Glutamatergic neuron (in vitro differentiated cells): ENCODE data around the gene HHIP. TPM values are rescaled to one million over a fixed set of nuclear protein-coding genes. Genes with fewer than 3 reads are reported as not detected.

Experiments used
- DNase-seq: peaks from one replicate; pipeline ENCODE4 v3.0.0; 2022
- H3K27ac Mint-ChIP-seq: one replicate; pipeline ENCODE4 v1.8.0; 2020; ENCODE audit warnings: mild to moderate bottlenecking, mixed read lengths, inconsistent platforms; ENCODE audit not compliant: unreplicated experiment
- H3K27me3 Mint-ChIP-seq: one replicate; pipeline ENCODE4 v1.8.0; 2020; ENCODE audit warnings: mild to moderate bottlenecking, moderate library complexity, mixed read lengths, inconsistent platforms; ENCODE audit not compliant: unreplicated experiment
- H3K36me3 Mint-ChIP-seq: one replicate; pipeline ENCODE4 v1.8.0; 2020; ENCODE audit warnings: mild to moderate bottlenecking, mixed read lengths, inconsistent platforms; ENCODE audit not compliant: unreplicated experiment
- H3K4me1 Mint-ChIP-seq: one replicate; pipeline ENCODE4 v1.8.0; 2020; ENCODE audit warnings: mild to moderate bottlenecking, low read depth, mixed read lengths, inconsistent platforms; ENCODE audit not compliant: unreplicated experiment
- H3K4me3 Mint-ChIP-seq: one replicate; pipeline ENCODE4 v1.8.0; 2020; ENCODE audit warnings: mild to moderate bottlenecking, mixed read lengths, inconsistent platforms; ENCODE audit not compliant: unreplicated experiment
- H3K9me3 Mint-ChIP-seq: one replicate; pipeline ENCODE4 v1.8.0; 2020; ENCODE audit warnings: mild to moderate bottlenecking, moderate library complexity, mixed read lengths, inconsistent platforms; ENCODE audit not compliant: unreplicated experiment
- long read RNA-seq: library from polyadenylated mRNA; unstranded; transcript quantifications from one replicate; pipeline ENCODE4 v2.0.0, GENCODE V29; 2020; ENCODE audit not compliant: unreplicated experiment
- total RNA-seq: library from RNA; stranded (reverse); fragmentation: NEBNext Ultra II Directional; extraction: Animal tissue kit (Norgen Biotek cat#: 25700); gene quantifications from one replicate; pipeline ENCODE4 v1.2.1, GENCODE V29; 2021; ENCODE audit not compliant: unreplicated experiment
- TF ChIP-seq, protein P1 (sequence below): fragments of 200-600 bp; sonication (generic); IDR thresholded peaks from one replicate; pipeline ENCODE4 v1.5.0; 2021; ENCODE audit not compliant: partially characterized antibody, unreplicated experiment

The HHIP gene, protein sequence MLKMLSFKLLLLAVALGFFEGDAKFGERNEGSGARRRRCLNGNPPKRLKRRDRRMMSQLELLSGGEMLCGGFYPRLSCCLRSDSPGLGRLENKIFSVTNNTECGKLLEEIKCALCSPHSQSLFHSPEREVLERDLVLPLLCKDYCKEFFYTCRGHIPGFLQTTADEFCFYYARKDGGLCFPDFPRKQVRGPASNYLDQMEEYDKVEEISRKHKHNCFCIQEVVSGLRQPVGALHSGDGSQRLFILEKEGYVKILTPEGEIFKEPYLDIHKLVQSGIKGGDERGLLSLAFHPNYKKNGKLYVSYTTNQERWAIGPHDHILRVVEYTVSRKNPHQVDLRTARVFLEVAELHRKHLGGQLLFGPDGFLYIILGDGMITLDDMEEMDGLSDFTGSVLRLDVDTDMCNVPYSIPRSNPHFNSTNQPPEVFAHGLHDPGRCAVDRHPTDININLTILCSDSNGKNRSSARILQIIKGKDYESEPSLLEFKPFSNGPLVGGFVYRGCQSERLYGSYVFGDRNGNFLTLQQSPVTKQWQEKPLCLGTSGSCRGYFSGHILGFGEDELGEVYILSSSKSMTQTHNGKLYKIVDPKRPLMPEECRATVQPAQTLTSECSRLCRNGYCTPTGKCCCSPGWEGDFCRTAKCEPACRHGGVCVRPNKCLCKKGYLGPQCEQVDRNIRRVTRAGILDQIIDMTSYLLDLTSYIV
- 9.7 TPM for total RNA-seq
- long read RNA-seq, partial matches to known transcripts: 2 of 4 reads
- long read RNA-seq, other reads (novel, unspliced or antisense): 1 of 4 reads

DNA sequence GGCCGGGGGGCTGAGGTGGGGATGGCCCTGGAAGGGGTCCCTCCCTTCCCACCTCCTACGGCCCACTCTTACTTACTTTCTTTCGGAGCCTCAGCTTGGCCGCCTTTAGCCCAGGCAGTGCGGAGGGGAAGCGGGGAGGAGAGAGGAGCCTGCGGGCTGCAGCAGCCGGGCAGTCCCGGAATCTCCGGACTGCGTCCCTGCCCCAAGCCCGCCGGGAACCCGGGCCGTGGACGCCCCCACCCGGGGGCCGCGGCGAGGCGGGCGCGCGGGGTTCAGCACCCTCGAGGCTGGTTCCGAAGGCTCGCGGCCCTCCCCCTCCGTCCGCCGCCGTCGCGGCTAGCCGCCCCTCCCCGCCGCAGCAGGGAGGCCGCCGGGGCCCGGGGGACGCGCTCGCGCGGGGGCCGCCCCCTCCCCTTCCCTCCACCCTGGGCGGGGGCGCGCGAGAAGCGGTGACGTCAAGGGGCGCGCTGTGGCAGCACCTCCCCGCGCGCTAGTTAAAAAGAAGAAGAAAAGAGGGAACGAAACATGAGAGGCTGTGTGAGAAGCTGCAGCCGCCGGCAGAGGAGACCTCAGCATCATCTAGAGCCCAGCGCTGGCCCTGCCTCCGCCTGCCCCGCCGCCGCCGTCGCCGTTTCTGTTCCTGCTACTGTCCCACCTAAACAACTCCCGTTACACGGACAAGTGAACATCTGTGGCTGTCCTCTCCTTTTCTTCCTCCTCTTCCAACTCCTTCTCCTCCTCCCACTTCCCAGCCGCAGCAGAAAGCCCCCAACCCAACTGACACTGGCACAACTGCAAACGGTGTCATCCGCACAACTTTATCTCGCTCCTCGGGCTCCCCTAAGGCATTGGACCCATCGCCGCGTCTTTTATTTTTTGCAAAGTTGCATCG is at the start of gene HHIP:
TSS of gene HHIP (plus strand) at position 526 of the 892 bp plus-strand sequence. CDS start 520 bp downstream, outside the sequence.
- Mint-ChIP-seq H3K27me3 (peaks cover 21% of the 10 kb centered on the region), H3K27ac (peak within 1 kb of the TSS; percentile 91), H3K36me3 (no peaks in the 10 kb centered on the region), H3K4me3 (peak within 1 kb of the TSS; percentile 100), H3K9me3 (peaks cover 12% of the 10 kb centered on the region), H3K4me1 (peaks cover 16% of the 10 kb centered on the region)
- DNase-seq: peak; percentile 66
- TF ChIP-seq, protein P1, sequence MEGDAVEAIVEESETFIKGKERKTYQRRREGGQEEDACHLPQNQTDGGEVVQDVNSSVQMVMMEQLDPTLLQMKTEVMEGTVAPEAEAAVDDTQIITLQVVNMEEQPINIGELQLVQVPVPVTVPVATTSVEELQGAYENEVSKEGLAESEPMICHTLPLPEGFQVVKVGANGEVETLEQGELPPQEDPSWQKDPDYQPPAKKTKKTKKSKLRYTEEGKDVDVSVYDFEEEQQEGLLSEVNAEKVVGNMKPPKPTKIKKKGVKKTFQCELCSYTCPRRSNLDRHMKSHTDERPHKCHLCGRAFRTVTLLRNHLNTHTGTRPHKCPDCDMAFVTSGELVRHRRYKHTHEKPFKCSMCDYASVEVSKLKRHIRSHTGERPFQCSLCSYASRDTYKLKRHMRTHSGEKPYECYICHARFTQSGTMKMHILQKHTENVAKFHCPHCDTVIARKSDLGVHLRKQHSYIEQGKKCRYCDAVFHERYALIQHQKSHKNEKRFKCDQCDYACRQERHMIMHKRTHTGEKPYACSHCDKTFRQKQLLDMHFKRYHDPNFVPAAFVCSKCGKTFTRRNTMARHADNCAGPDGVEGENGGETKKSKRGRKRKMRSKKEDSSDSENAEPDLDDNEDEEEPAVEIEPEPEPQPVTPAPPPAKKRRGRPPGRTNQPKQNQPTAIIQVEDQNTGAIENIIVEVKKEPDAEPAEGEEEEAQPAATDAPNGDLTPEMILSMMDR: no peak

DNA sequence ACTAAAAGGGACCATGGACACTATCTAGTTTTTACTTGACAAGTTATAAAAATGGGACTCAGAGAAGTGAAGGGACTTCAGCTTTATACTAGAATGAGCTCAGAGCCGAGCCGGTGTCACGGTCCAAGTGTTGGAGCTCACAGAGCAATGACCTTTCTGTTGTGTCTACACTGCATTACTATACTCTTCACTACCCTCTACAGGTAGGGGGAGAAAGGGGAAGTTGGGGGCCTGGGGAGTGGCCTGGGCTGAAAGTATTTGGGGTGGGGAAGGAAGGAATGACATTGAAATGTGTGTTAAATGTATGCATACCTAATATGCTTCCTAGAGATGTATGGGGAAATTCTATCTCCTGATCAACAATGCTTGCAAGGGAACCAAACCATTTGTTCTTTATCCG is 48.8 kb upstream of the HHIP start:
- H3K27ac Mint-ChIP-seq: no peak overlapping the region
- peaks cover 2% of the 10 kb centered on the region for H3K27me3 Mint-ChIP-seq
- H3K9me3 Mint-ChIP-seq: no peaks in the 10 kb centered on the region
- no peaks in the 10 kb centered on the region for H3K4me1 Mint-ChIP-seq
- no peak overlapping the region for H3K4me3 Mint-ChIP-seq
- TF ChIP-seq, protein P1: no peak
- H3K36me3 Mint-ChIP-seq: no peaks in the 10 kb centered on the region
- DNase-seq: no peak

DNA sequence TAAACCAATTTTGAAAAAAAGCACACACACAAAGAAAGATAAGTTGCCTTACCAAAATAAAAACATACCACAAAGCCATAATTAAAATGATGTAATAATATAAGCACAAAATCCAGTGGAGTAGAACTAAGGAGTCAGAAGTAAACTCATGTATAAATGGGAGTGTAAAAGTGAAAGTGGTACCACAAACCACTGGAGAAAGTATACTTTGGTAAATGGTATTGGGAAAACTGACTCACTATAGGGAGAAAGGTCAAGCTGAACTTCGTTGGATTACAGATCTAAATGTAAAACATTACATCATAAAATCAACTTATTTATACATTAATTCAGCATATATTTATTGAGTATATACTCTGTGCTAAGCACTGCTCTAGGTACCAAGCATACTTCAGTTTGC is 46.3 kb upstream of the HHIP start:
- Mint-ChIP-seq H3K4me3 (no peak overlapping the region), H3K4me1 (no peaks in the 10 kb centered on the region), H3K27me3 (no peaks in the 10 kb centered on the region), H3K36me3 (no peaks in the 10 kb centered on the region), H3K27ac (no peak overlapping the region), H3K9me3 (no peaks in the 10 kb centered on the region)
- TF ChIP-seq, protein P1: no peak
- no peak for DNase-seq

DNA sequence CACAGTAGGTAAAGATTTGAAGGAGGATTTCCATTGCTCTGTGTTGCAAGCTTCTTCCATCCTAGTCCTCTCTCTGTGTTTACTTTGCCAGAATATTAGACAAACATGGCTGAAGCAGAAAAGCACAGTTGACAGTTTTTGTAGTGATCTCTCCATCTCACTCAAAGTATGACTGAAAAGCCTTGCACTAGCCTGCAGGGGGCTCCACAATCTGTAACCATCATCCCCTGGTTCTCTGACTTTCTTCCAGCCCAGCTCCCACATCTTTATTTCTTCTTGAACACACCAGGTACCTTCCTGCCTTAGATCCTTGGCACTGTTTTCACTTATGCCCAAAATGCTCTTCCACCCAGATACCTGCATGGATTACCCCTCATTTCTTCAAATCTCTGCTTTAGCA is 34.1 kb upstream of the HHIP start:
- H3K4me3 Mint-ChIP-seq: no peak overlapping the region
- DNase-seq: peak; percentile 31
- no peak overlapping the region for H3K27ac Mint-ChIP-seq
- no peaks in the 10 kb centered on the region for H3K4me1 Mint-ChIP-seq
- no peaks in the 10 kb centered on the region for H3K9me3 Mint-ChIP-seq
- no peaks in the 10 kb centered on the region for H3K27me3 Mint-ChIP-seq
- H3K36me3 Mint-ChIP-seq: no peaks in the 10 kb centered on the region
- TF ChIP-seq, protein P1: peak; percentile 59
